CD4-positive, alpha-beta T cell treated with Interleukin-15 for 4 hours (primary cell): ENCODE measurements around the gene MCC.

Source experiments
- DNase-seq: peaks from one replicate; pipeline ENCODE4 v3.0.0-alpha.2; 2020; ENCODE audit warnings: low spot score

MCC gene

DNA sequence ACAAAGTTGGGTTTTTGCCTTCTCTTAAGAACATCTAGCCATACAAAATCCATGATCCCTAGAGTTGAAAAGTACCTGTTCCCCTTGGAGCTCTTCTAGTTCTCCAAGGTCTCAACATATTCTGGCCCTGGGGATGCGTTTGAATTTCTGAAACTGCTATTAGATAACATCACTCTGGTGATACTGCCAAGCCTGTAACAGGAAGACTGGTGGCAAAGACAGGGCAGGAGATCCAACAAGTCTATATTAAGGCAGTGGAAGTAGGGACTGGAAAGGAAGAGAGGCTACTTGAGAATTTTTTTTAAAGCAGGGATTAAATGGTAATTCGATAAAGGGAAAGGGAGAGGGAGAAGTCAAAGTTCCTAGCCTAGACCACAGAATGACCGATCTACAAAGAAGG is 264.9 kb downstream of the MCC start:
- DNase-seq: no peak

DNA sequence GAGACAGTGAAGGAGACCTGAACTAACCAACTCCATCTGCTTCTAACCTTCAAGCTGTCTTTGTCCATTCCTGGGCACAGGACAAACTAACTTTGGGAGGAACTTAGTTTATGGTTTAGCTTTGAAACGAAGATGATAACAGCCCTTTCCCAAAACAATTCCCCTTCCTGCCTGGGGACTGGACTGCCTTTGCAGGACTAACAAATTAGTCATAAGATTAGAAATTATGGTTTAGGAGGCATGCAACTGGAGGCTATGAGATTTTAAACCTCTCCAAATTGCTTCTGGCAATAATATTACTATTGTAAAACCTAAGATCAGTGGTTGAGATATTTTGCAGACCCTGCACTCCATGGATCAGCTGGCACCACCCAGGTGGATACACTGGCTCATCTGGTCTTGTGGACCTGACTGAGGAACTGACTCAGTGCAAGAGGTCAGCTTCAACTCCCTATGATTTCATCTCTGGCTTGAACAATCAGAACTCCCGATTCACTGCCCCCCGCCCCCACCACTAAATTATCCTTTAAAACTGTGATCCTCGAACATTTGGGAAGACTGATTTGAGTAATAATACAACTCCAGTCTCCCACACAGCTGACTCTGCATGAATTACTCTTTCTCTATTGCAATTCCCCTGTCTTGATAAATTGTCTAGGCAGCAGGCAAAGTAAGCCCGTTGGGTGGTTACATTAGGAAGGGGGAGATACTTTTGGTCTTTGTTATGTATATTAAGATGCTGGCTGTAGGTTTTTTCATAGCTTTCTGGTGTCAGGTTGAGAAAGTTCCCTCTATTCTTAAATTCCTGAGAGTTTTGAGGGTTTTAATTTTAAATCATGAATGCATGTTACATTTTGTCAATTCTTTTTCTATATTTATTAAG is 266.7 kb downstream of the MCC start:
- DNase-seq: no peak

DNA sequence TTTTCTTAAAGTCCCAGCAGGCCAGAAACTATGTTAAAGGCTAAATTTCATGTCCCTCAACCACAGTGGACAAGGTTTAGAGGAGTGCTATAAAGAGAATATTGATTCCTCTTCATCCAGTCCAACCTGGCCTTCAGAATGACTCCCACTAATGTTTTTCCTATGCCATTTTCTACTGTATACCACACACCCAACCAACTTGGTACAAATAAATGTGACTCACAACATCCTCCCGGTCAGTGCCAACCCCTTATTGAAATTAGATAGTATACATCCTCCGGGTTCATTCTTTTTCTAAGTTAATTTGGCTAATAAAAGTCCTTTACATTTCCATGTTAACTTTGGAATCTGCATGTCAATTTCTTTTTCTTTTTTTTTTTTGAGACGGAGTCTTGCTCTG is 268.6 kb downstream of the MCC start:
- DNase-seq: no peak

DNA sequence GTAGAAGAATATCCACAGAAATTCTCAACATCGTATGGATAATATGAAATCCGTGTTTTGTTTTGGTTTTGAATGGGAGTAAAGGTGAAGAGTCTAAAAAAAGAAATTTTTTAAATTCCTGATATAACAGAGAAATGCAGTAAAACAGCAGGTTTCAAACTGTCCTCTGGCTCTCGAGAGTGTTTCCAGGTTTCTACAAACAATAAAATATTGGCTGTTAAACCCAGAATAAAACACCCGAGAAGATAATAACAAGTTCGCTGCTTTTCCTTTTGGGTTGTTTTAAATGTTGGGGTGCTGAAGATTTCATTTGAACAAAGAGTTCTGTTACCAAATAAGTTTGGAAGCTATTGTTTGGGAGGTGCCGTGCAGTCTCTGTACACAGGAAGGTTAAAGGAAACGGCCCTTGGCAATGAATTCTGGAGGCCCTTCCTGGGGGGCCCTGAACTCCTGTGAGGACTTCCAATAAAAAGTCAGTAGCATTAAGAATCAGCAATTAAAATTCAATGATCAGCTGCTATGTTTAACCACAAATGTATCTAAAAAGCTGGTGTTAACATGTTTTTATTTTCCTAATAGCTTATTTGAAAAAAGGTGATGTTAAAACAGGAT is 269.2 kb downstream of the MCC start:
- no peak for DNase-seq

DNA sequence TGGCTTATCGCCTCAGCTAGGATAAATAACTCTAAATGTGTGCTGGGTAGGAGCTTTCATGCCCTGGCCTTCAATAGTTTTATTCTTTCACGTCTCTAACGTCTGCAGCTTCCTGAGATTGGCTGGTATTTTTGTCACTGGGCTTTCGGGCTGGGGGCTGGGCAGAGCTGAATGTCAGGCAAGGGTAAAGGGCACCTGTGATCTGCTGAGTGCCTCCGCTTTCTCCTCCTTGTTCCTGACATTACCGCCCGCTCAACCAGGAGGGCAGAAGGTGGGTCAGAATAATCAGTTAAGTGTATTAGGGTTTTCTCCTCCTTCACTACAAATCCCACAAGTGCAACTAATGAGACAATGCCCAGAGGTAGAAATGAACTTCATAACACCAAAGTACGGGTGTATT is 270.1 kb downstream of the MCC start:
- no peak for DNase-seq

DNA sequence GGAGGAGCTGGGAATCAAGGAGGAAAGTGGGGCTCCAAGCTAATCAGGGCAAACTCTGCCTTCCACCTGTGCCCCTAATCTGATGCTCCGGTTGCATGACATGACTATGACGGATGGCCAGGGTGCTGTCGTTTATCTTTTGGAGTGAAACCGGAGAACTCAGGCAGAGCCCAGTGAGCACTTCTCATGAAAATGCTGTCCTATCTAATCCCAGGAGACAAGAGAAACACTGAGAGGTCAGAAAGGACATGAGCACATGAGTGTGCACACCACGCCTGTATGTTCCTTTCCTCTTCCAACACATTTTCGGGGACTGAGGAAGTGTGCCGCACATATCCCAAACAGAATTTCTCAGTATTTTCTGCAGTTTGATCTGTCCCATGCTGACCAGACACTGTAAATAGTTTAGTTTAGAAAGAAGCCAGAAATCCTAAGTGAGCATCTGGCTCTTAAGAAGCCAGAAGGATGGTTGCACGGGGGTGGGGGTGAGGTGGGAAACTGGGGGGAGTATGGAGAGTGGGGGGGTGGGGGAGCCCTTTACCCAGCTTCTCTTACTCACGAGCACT is 270.6 kb downstream of the MCC start:
- DNase-seq: no peak

DNA sequence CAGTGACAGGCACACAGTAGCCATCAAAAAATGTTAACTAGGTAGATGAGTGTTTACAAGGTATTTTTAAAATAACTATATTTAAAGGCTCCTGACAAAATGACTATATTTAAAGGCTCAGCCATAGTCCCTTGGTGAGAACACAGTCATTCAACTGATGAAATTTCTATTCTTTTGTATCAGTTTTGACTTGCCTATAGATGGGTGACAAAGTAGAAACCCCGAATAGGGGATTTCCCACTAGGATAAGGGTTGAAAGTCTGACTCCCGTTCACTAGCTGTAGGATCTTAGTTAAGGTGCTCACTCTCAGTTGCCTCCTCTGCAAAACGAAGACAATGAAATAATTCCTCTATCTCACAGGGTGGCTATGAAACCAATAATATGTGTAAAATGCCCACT is 271.7 kb downstream of the MCC start:
- no peak for DNase-seq

DNA sequence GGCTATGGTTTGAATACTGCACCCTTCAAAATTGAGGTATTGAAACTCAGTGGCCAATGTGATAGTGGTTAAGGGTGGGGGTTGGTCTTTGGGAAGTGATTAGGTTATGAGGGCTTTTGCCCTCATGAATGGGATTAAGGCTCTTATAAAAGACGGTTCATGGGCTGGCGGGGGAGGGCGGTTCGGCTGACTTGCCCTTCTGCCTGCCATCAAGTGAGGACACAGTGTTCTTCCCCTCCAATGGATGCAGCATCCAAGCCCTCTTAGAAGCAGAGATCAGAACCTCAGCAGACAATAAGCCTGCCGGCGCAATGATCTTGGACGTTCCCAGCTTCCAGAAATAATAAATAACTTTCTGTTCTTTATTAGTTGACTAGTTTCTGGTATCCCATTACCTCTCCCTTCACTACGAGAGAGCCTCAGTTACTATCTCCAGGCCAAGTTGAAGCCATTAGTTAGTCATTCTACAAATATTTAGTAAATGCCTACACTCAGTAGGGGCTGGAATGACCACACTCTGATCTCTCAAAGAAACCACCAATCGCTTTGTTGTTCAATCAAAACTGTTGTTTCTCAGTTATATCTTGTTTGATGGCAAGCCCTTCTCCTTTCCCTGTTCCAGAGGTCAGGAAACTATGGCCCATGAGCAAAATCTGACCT is 272.7 kb downstream of the MCC start:
- DNase-seq: no peak

DNA sequence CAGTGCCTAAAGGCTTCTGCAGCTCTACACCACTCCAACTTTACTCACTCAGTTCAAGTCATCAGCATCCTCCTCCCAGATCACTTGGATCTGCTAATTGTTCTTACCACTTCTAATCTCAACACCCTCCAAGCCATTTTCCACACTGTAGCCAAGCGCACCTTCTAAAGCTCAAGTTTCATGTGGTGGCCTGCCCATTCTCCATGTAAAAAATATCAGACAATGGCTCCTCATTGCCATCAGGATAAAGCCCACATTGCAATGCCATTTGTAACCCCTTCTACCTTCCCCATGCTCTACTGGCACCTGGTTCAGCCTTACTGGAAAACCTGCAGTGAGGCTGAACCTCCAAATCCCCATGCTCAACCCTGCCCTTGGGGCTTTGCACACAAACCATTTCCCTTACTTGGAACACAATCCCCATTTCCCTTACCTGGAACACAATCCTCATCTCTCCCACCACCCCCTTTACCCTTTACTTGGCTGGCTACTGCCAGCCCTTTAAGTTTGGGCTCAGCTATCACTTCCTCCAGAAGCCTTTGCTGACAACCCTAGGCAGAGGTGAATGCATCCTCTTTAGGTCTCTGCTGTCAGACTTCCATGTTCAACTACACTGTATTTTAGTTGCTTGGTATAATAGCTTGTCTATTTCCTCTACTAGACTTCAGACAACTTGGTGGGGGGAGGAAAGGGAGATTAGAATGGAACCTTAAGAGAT is 273.5 kb downstream of the MCC start:
- no peak for DNase-seq

DNA sequence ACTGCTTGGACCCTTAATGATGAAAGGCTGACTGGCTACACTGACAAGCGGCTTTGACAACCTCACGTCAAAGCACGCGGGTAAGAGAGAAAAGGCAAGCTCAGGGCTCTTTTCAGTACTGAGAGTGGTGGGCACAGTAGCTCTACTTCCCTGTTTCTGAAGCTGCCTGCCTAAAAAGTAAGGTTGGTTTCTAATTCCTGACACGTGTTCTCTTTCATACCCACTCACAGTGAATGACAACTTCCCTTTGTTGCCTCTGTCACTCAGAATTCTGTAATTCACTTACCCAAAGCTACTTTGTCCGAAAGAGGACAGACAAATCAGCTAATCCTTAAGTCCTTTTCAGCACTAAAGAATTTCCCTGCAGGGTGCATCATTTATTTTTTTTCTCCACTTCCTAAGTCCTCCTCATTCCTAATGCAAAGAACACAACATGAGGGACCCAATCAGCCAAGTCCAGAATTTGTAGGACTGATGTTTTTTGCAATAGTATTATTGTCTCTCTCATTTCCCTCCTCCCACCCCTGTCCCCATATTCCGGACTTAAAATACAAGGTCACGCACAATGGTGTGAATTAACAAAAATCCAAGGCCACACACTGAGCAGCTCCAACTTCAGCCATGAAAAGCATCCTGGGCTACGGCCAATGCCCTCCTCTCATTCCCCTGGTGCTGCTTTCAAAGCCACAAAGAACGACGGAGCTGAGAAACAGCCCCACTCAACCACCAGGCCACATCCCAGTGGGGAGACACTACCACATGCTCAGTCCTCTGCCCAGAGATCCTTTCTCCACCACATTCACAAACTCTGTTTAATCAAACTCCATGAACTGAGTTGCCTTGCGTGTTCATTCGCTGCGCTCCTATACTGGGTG is 274.5 kb downstream of the MCC start:
- no peak for DNase-seq

DNA sequence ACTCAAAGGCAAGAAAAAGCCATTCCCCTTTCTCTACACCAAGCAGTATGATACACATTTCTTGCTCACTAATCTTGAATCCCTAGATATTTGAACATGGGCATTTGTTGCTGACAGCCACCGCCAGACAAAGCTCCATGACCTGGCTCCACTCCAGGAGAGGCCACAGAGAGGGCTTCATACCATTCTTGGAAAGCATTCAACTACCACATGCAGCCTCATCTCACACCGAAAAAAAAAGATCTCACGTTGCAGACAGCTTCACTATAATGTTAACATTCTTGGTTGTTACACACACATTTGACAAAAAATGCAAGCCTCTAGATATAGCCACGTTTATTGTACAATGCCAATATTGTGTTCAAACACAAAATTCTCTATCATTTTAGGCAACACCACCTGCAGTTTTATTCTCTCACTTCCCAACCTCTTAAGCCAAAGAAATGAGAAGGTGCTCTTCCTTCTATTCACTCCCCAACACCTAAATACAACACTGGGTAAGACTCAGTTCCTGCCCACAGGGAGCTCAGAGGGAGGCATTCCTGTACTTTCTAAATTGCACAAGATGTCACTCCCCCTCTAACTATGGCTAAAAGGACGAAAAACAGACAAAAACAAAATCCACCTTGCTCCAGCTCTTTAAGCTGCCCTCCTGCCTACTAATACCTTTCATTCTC is 275.9 kb downstream of the MCC start:
- no peak for DNase-seq

DNA sequence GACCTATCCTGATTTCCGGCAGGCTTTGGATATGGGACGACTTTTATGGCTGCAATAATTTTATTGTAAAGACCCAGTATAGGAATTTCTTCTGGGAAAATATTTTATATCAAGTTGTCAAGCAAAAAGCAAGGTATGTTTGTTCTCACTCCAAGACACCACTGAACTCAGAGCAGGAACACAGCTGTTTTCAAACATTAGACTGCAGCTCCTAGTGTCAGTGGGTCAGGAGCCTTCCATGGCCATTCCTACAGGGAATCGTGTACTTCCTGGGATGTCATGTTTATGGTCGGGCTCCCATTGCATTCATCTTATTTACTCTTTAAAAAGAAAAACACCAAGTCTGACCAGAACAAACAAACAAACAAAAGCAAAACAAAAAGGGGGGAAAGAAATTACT is 278.8 kb downstream of the MCC start:
- DNase-seq: no peak

DNA sequence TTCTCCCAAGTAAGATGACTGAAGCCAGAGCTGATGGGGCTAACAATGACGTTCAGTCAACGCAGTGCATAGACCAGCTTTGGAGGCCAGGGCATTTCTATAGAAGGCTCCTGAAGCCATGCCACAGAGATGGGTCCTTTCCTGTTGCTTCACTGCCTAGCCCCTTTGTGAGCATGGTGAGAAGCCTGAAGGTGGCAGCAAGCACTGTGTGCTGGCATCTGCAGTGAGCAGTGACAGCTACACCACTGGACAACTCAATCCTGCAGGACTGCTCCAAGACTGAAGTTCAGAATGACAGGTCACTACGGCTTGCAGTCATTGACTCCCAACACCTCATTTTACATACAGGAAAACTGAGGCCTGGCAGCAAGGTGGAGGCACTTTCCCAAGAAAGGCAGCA is 282.4 kb downstream of the MCC start:
- no peak for DNase-seq

DNA sequence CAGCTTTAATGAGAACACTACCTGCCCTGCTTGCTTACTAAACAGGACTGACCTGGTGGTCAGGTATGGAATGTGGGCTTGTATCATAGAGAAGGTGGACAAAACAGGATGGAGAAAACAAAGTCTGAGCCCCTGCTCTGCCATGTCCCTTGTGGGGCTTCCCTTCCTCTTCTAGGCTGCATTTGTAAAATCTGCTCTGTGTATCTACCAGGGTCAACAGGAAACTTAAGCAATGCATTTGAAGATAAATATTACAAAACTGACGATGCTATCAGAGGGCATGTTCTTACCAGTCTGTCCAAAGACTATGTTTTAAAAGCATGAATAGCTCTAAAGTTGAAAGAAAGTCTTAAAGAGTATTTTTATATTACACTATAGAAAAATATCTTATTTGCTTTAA is 282.9 kb downstream of the MCC start:
- no peak for DNase-seq

DNA sequence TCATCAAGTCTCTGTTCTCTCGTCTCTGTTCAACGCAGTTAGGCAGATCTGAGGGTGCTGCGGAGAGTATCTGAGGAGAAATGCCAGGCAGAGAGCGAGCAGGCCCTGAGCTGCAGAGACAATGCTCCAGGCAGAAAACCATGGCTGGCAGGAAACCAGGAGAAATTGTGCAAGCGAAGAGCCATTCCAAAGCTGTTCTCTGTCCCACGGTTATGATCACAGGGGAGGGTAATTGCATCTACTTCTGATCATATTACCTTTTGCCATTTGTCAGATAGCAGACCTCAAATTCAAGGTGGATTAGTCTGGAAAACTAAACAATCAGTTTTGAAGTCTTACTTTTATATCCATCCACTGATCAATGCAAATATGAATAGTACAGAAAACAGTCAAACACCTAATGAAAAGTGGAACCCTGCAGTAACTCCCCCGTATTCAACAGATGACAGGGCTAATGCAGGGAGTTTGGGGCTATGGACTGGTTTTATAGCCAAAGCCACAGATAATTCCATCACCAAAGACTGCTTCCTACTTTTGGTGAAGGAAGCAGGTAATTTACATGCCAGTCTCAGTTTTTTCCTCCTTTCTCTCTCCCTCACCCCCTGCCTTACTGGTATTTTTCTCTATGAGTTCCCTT is 283.6 kb downstream of the MCC start:
- DNase-seq: no peak

DNA sequence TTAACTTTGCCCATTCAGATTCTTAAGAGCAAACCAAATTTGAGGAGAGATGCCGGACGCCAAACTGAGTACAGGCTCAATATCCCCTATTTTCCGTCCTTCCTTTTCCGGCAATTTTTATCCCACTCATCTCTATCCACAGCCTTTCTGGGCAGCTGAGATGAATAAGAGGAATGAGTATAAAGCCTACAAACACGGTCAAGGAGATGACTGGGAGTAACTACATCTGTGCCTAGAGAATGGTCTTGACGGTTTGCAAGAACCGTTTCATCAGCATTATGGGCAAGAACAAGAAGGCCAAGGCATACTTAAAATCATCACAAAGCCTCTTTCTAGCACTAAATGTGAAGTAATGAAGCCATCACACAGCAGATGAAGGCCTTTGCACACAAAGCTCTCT is 284.3 kb downstream of the MCC start:
- no peak for DNase-seq

DNA sequence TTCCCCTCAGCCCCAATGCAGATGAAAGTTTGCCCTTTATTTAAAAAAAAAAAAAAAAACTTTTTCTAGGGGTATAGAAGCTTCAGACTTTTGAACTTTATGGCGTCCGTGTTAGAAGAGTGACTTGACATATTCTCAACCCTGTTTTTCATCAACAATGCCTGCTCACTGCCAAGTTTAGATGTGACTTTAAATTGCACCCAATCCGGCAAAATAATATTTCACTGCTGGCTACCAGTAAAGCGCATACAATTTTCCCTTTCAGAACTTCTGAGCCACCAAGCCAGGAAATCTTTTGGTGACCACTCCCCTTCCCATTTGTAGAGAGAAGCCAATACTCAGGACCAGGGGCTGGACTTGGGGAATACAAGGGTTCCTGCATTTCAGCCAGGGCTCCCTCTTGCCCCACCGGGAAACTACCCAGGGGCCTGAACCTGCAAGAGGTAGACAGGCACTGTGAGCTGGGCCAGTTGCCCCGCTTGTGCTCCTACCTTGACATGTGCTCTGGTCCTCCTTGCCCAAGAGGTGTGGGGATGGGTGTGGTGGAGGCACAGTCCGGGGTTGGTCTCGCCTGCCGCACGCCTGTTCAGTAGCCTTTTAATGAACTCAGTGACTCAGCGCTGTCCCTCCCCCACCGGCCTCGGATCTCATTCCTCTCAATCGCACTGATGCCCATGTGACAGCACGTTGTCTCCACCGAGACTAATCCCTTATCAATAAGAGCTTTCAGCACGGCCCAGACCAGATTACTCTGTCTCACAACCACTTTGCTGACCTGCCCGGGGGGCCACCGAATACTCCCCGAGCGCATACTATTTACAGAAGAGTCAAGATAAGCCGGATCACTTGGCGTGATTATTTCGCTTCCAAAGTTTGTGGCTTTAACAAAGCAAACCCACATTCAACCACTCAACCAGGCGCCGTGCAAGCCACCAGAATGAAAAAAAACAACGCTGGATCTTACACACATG is 285.2 kb downstream of the MCC start:
- DNase-seq: no peak

DNA sequence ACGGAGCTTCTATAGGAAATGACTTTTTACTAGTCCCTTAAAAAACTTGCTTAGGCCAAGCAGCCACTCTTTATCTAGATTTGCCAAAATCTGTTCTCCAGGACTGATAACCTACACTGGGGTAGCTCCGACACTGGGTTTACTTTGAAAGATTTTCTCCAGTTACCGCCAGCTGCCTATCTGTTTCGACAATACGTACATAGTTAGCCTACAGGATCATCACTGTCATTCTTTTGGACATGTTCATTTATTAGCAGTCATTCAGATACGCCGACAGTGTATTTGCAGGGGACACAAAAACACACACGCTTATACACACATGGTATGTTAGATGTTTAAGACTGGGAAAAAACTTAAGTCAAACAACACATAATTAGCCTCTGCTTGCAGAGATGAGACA is 286.0 kb downstream of the MCC start:
- DNase-seq: no peak

DNA sequence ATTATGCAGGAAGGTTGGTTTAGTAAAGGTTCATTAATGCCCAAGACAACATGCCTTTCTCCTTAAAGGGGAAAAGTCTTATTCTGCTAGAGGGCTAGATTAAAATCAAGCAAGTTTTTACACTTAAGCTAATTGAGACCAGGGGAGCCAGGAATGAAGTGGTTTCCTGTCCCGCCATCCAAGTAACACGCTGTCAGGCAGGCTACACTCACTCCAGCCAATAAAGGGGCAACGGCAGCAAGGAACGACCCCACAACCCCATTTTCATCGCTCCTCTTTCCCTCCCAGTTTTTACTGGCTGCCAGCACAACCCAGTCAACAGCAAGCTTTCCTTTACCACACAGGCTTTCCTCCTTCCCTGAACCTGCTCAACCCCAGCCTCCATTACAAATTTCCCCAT is 286.5 kb downstream of the MCC start:
- DNase-seq: no peak
